RPMI7951 (cell line): Measurements from ENCODE around the gene TIGD7. TPM values are rescaled to one million over a fixed set of nuclear protein-coding genes. Genes with fewer than 3 reads are reported as not detected.

Source experiments
- total RNA-seq: library from RNA; depleted of rRNA; stranded (reverse); fragments of >200 nt; shearing (Covaris generic); gene quantifications from 2 replicates; pipeline ENCODE4 v1.2.3, GENCODE V29; 2014; rRNA removed

The TIGD7 gene
- total RNA-seq, 1 experiment from 2014 or later: 4.4 TPM

Other genes starting within 250 kb of the TIGD7 start
- gene IL32, start 239.8 kb downstream of the TIGD7 start, total RNA-seq: 24.9 and 33.1 TPM in 2 replicates
- not detected in 2 replicates for gene ZSCAN10, start 206.1 kb downstream of the TIGD7 start, total RNA-seq
- gene ZNF205, start 192.8 kb downstream of the TIGD7 start, total RNA-seq: 8.8 and 9.3 TPM in 2 replicates
- 1.6 and 2.0 TPM in 2 replicates for gene ZNF213, start 170.4 kb downstream of the TIGD7 start, total RNA-seq
- gene OR1F1, start 117.2 kb downstream of the TIGD7 start, total RNA-seq: 0.36 TPM in 1 of 2 replicates, not detected in the other
- 9.8 and 14.9 TPM in 2 replicates for gene ZNF200, start 70.3 kb downstream of the TIGD7 start, total RNA-seq
- gene MEFV, start 48.8 kb downstream of the TIGD7 start, total RNA-seq: 4.3 and 4.8 TPM in 2 replicates
- gene ZNF263, start 21.9 kb downstream of the TIGD7 start, total RNA-seq: 19.8 and 28.6 TPM in 2 replicates
- 15.3 and 16.0 TPM in 2 replicates for gene ZNF75A, start 67 bp upstream of the TIGD7 start, total RNA-seq
- not detected in 2 replicates for gene OR2C1, start 50.5 kb upstream of the TIGD7 start, total RNA-seq
- 6.7 and 8.1 TPM in 2 replicates for gene ZSCAN32, start 95.6 kb upstream of the TIGD7 start, total RNA-seq
- 4.9 and 7.9 TPM in 2 replicates for gene ZNF174, start 95.8 kb upstream of the TIGD7 start, total RNA-seq
- 1.7 and 1.8 TPM in 2 replicates for gene ZNF597, start 138.1 kb upstream of the TIGD7 start, total RNA-seq
- gene NAA60, start 138.2 kb upstream of the TIGD7 start, total RNA-seq: 5.1 and 5.6 TPM in 2 replicates
- not detected in 2 replicates for gene C16orf90, start 190.1 kb upstream of the TIGD7 start, total RNA-seq
- 15.5 and 22.1 TPM in 2 replicates for gene CLUAP1, start 195.6 kb upstream of the TIGD7 start, total RNA-seq